ENCODE results near the gene TMC5.

- TF ChIP-seq CTCF (IDR thresholded peaks at IDR 0.05) (peak in 5 of 6 experiments; percentile 47 to 80 (median 63)), POLR2A (IDR thresholded peaks at IDR 0.05) (no peak)
These were observed 28.4 kb upstream of the TMC5 start for GRCh38 chr16:19389246-19389645.

All from esophagus squamous epithelium (tissue), 4 donors.